Osteocyte (in vitro differentiated cells): ENCODE data around the gene KCNT1. TPM values are rescaled to one million over a fixed set of nuclear protein-coding genes. Genes with fewer than 3 reads are reported as not detected.

Source experiments
- DNase-seq: peaks from one replicate; pipeline ENCODE4 v3.0.0; 2021; ENCODE audit warnings: mixed read lengths; ENCODE audit not compliant: unreplicated experiment; ENCODE audit errors: extremely low spot score
- H3K27ac Mint-ChIP-seq: one replicate; pipeline ENCODE4 v1.8.0; 2021; ENCODE audit warnings: mild to moderate bottlenecking, mixed read lengths; ENCODE audit not compliant: unreplicated experiment
- H3K27me3 Mint-ChIP-seq: one replicate; pipeline ENCODE4 v1.8.0; 2021; ENCODE audit warnings: mixed read lengths; ENCODE audit not compliant: unreplicated experiment
- H3K36me3 Mint-ChIP-seq: one replicate; pipeline ENCODE4 v1.8.0; 2021; ENCODE audit warnings: mixed read lengths; ENCODE audit not compliant: unreplicated experiment
- H3K4me1 Mint-ChIP-seq: one replicate; pipeline ENCODE4 v1.8.0; 2021; ENCODE audit warnings: mixed read lengths; ENCODE audit not compliant: unreplicated experiment
- H3K4me3 Mint-ChIP-seq: one replicate; pipeline ENCODE4 v1.8.0; 2021; ENCODE audit warnings: mild to moderate bottlenecking, moderate library complexity, mixed read lengths; ENCODE audit not compliant: unreplicated experiment
- H3K9me3 Mint-ChIP-seq: one replicate; pipeline ENCODE4 v1.8.0; 2021; ENCODE audit warnings: mixed read lengths; ENCODE audit not compliant: unreplicated experiment
- CTCF ChIP-seq: fragments of 200-600 bp; sonication (generic); IDR thresholded peaks from 2 replicates; pipeline ENCODE4 v1.5.0; 2021; ENCODE audit warnings: antibody characterized with exemption, mild to moderate bottlenecking, moderate library complexity
- total RNA-seq: library from RNA; stranded (reverse); gene quantifications from 2 replicates; pipeline ENCODE4 v1.2.1, GENCODE V29; 2021

KCNT1 gene
- total RNA-seq, 1 donor from 2014 or later, result not detected

- H3K36me3 Mint-ChIP-seq, result no peaks in the 10 kb centered on the region
- no peaks in the 10 kb centered on the region for H3K9me3 Mint-ChIP-seq
Observed at GRCh38 chr9:135746565-135746964, 44.6 kb downstream of the KCNT1 start.

GRCh38 chr9:135747311-135747710 is 45.3 kb downstream of the KCNT1 start:
- no peak for TF ChIP-seq CTCF
- Mint-ChIP-seq H3K36me3 (no peaks in the 10 kb centered on the region), H3K27me3 (no peaks in the 10 kb centered on the region), H3K27ac (no peak overlapping the region), H3K4me1 (no peaks in the 10 kb centered on the region), H3K4me3 (no peak overlapping the region), H3K9me3 (no peaks in the 10 kb centered on the region)
- DNase-seq, result no peak

More at GRCh38 chr9:135746565-135746964, 44.6 kb downstream of the KCNT1 start:
- DNase-seq, result no peak
- Mint-ChIP-seq H3K27me3 (no peaks in the 10 kb centered on the region), H3K27ac (no peak overlapping the region), H3K4me1 (no peaks in the 10 kb centered on the region), H3K4me3 (no peak overlapping the region)
- TF ChIP-seq CTCF, result no peak

GRCh38 chr9:135748676-135749075 is 46.7 kb downstream of the KCNT1 start:
- no peaks in the 10 kb centered on the region for H3K36me3 Mint-ChIP-seq
- no peaks in the 10 kb centered on the region for H3K27me3 Mint-ChIP-seq
- no peaks in the 10 kb centered on the region for H3K9me3 Mint-ChIP-seq

GRCh38 chr9:135749171-135750045 is 47.4 kb downstream of the KCNT1 start:
- no peak overlapping the region for H3K27ac Mint-ChIP-seq
- H3K4me1 Mint-ChIP-seq, result no peaks in the 10 kb centered on the region
- DNase-seq, result no peak
- no peak overlapping the region for H3K4me3 Mint-ChIP-seq
- no peak for TF ChIP-seq CTCF
- H3K9me3 Mint-ChIP-seq, result no peaks in the 10 kb centered on the region
- no peaks in the 10 kb centered on the region for H3K36me3 Mint-ChIP-seq
- H3K27me3 Mint-ChIP-seq, result no peaks in the 10 kb centered on the region

More at GRCh38 chr9:135748676-135749075, 46.7 kb downstream of the KCNT1 start:
- H3K4me1 Mint-ChIP-seq, result no peaks in the 10 kb centered on the region
- H3K27ac Mint-ChIP-seq, result no peak overlapping the region
- no peak for DNase-seq
- no peak overlapping the region for H3K4me3 Mint-ChIP-seq
- TF ChIP-seq CTCF, result no peak

GRCh38 chr9:135750786-135751185 is 48.8 kb downstream of the KCNT1 start:
- no peak for TF ChIP-seq CTCF
- Mint-ChIP-seq H3K36me3 (no peaks in the 10 kb centered on the region), H3K4me1 (no peaks in the 10 kb centered on the region), H3K27ac (no peak overlapping the region), H3K27me3 (no peaks in the 10 kb centered on the region), H3K9me3 (no peaks in the 10 kb centered on the region), H3K4me3 (no peak overlapping the region)
- no peak for DNase-seq
